ENCODE measurements around the gene TENM4.

Gene TENM4

DNA sequence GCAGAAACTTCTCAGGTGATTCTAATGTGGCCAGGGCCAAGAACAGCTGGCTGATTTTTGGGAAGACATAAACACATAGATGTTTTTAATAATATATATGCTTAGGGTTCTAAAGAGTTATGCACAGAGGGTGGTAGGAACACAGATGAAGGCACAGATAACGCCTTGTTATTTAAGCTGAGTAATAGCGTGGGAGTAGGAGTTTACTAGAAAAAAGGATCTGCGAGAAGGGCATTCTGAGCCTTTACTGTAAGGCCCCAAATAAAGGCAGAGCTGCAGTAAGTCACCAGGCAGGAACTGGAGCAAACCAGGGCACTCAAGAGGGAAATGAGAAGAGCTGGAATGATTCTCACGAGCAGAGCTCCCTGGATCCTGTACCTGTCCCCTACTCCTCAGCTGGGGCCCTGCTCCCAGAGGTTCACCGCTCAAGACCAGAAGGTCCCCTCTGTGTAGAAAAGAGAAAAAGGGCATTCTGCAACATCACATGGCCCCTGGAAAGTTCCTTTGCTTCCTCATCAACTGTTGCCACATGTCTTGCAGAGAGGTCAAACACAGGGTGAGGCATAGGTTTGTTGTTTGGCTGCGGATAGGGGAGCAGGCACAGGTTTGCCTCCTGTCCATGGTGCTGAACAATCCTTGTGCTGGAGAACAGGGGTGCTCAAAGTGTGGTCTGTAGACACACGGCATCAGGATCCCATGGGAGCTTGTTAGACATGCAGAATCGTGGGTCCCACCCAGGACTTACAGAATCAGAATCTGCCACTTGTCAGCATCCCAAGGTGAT lies 125.7 kb downstream of the TENM4 start:
- no peak overlapping the region for H3K4me3 ChIP-seq (ENCODE audit: low read depth in 1 of 2, low read length in 2 of 2)
- H3K9me3 ChIP-seq (ENCODE audit: control insufficient read depth in 1 of 2, low read length in 2 of 2), result no peaks in the 10 kb centered on the region
- H3K27me3 ChIP-seq (ENCODE audit: low read depth, low read length), result no peaks in the 10 kb centered on the region
- no peaks in the 10 kb centered on the region for H3K36me3 ChIP-seq (ENCODE audit: control insufficient read depth in 1 of 2, insufficient read depth in 2 of 2, low read length in 2 of 2)
- no peak overlapping the region for H3K27ac ChIP-seq (ENCODE audit: low read length)
- no peaks in the 10 kb centered on the region for H3K4me1 ChIP-seq (ENCODE audit: control insufficient read depth in 1 of 2, insufficient read depth in 2 of 2, low read length in 2 of 2)

DNA sequence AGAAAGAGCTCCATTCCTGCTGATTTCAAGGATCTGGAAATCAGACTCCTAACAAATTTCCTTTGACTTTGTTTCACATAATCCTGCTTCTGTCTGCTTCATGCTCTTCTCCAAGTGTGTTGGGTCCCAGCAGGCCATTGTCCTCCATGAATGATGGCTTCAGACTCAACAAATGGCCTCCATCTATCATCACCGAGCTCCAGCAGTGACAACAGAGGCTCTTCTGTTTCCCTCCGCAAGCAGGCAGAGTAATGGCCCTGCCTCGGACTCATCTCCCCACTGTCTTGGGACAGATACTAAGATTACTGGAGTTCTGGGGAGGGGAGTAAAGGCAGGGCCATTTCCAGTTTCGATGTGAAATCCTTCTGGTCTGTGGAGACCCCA lies 127.3 kb downstream of the TENM4 start:
- Histone ChIP-seq H3K4me3 (ENCODE audit: low read depth in 1 of 2, low read length in 2 of 2) (no peak overlapping the region), H3K9me3 (ENCODE audit: control insufficient read depth in 1 of 2, low read length in 2 of 2) (no peaks in the 10 kb centered on the region), H3K27ac (ENCODE audit: low read length) (no peak overlapping the region), H3K36me3 (ENCODE audit: control insufficient read depth in 1 of 2, insufficient read depth in 2 of 2, low read length in 2 of 2) (no peaks in the 10 kb centered on the region), H3K4me1 (ENCODE audit: control insufficient read depth in 1 of 2, insufficient read depth in 2 of 2, low read length in 2 of 2) (no peaks in the 10 kb centered on the region), H3K27me3 (ENCODE audit: low read depth, low read length) (no peaks in the 10 kb centered on the region)

- H3K27me3 ChIP-seq (ENCODE audit: low read depth, low read length), result no peaks in the 10 kb centered on the region
- no peak overlapping the region for H3K4me3 ChIP-seq (ENCODE audit: low read depth in 1 of 2, low read length in 2 of 2)
- H3K4me1 ChIP-seq (ENCODE audit: control insufficient read depth in 1 of 2, insufficient read depth in 2 of 2, low read length in 2 of 2), result no peaks in the 10 kb centered on the region
- no peaks in the 10 kb centered on the region for H3K9me3 ChIP-seq (ENCODE audit: control insufficient read depth in 1 of 2, low read length in 2 of 2)
- H3K27ac ChIP-seq (ENCODE audit: low read length), result no peak overlapping the region
- H3K36me3 ChIP-seq (ENCODE audit: control insufficient read depth in 1 of 2, insufficient read depth in 2 of 2, low read length in 2 of 2), result no peaks in the 10 kb centered on the region
Measured at GRCh38 chr11:79312617-79313529, 128.0 kb downstream of the TENM4 start.

GRCh38 chr11:79311461-79311860 lies 129.4 kb downstream of the TENM4 start:
- no peaks in the 10 kb centered on the region for H3K9me3 ChIP-seq (ENCODE audit: control insufficient read depth in 1 of 2, low read length in 2 of 2)
- H3K27me3 ChIP-seq (ENCODE audit: low read depth, low read length), result no peaks in the 10 kb centered on the region
- no peak overlapping the region for H3K4me3 ChIP-seq (ENCODE audit: low read depth in 1 of 2, low read length in 2 of 2)
- no peak overlapping the region for H3K27ac ChIP-seq (ENCODE audit: low read length)
- no peaks in the 10 kb centered on the region for H3K36me3 ChIP-seq (ENCODE audit: control insufficient read depth in 1 of 2, insufficient read depth in 2 of 2, low read length in 2 of 2)
- H3K4me1 ChIP-seq (ENCODE audit: control insufficient read depth in 1 of 2, insufficient read depth in 2 of 2, low read length in 2 of 2), result no peaks in the 10 kb centered on the region

- Histone ChIP-seq H3K36me3 (ENCODE audit: control insufficient read depth in 1 of 2, insufficient read depth in 2 of 2, low read length in 2 of 2) (no peaks in the 10 kb centered on the region), H3K4me1 (ENCODE audit: control insufficient read depth in 1 of 2, insufficient read depth in 2 of 2, low read length in 2 of 2) (no peaks in the 10 kb centered on the region), H3K27me3 (ENCODE audit: low read depth, low read length) (no peaks in the 10 kb centered on the region), H3K9me3 (ENCODE audit: control insufficient read depth in 1 of 2, low read length in 2 of 2) (no peaks in the 10 kb centered on the region), H3K27ac (ENCODE audit: low read length) (no peak overlapping the region), H3K4me3 (ENCODE audit: low read depth in 1 of 2, low read length in 2 of 2) (no peak overlapping the region)
Measured at GRCh38 chr11:79309407-79309806, 131.4 kb downstream of the TENM4 start.

- no peak overlapping the region for H3K27ac ChIP-seq (ENCODE audit: low read length)
- H3K27me3 ChIP-seq (ENCODE audit: low read depth, low read length), result no peaks in the 10 kb centered on the region
- H3K36me3 ChIP-seq (ENCODE audit: control insufficient read depth in 1 of 2, insufficient read depth in 2 of 2, low read length in 2 of 2), result no peaks in the 10 kb centered on the region
- H3K4me3 ChIP-seq (ENCODE audit: low read depth in 1 of 2, low read length in 2 of 2), result no peak overlapping the region
- H3K4me1 ChIP-seq (ENCODE audit: control insufficient read depth in 1 of 2, insufficient read depth in 2 of 2, low read length in 2 of 2), result no peaks in the 10 kb centered on the region
- no peaks in the 10 kb centered on the region for H3K9me3 ChIP-seq (ENCODE audit: control insufficient read depth in 1 of 2, low read length in 2 of 2)
Measured at GRCh38 chr11:79308429-79308828, 132.4 kb downstream of the TENM4 start.

DNA sequence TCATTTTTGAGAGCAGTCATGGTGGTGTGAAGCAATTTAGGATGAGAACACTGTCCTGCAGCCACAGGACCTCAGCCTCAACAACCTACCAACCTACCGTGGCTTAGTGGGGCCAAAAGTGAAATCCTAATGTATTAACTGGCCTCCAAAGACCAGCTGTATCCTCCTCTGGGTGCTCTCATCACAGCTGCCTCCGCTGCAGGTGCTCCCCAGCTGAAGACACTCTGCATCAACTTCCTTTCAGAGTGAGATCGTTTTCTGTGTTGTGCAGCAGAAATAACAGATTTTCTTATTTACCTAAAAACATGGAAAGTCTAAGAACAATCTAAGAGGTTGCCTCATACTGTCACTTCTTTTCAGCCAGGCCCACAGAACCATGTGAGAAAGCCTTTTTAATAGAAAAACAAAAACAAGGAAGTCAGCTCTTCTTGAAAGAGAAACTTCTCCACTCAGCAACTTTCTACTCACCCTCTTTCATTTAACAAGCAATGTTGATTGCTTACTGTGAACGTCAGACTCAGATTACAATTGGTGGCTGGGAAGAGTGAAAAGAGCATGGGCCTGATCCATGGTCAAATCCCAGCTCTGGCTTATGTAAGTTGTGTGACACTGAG lies 136.1 kb downstream of the TENM4 start:
- H3K27ac ChIP-seq (ENCODE audit: low read length), result no peak overlapping the region
- H3K9me3 ChIP-seq (ENCODE audit: control insufficient read depth in 1 of 2, low read length in 2 of 2), result no peaks in the 10 kb centered on the region
- H3K27me3 ChIP-seq (ENCODE audit: low read depth, low read length), result no peaks in the 10 kb centered on the region
- H3K4me3 ChIP-seq (ENCODE audit: low read depth in 1 of 2, low read length in 2 of 2), result no peak overlapping the region
- no peaks in the 10 kb centered on the region for H3K4me1 ChIP-seq (ENCODE audit: control insufficient read depth in 1 of 2, insufficient read depth in 2 of 2, low read length in 2 of 2)
- no peaks in the 10 kb centered on the region for H3K36me3 ChIP-seq (ENCODE audit: control insufficient read depth in 1 of 2, insufficient read depth in 2 of 2, low read length in 2 of 2)

- no peaks in the 10 kb centered on the region for H3K27me3 ChIP-seq (ENCODE audit: low read depth, low read length)
- no peaks in the 10 kb centered on the region for H3K4me1 ChIP-seq (ENCODE audit: control insufficient read depth in 1 of 2, insufficient read depth in 2 of 2, low read length in 2 of 2)
- no peak overlapping the region for H3K4me3 ChIP-seq (ENCODE audit: low read depth in 1 of 2, low read length in 2 of 2)
- H3K36me3 ChIP-seq (ENCODE audit: control insufficient read depth in 1 of 2, insufficient read depth in 2 of 2, low read length in 2 of 2), result no peaks in the 10 kb centered on the region
- H3K9me3 ChIP-seq (ENCODE audit: control insufficient read depth in 1 of 2, low read length in 2 of 2), result no peaks in the 10 kb centered on the region
- no peak overlapping the region for H3K27ac ChIP-seq (ENCODE audit: low read length)
Measured at GRCh38 chr11:79296141-79296540, 144.7 kb downstream of the TENM4 start.

GRCh38 chr11:79294845-79295731 lies 145.7 kb downstream of the TENM4 start:
- Histone ChIP-seq H3K4me1 (ENCODE audit: control insufficient read depth in 1 of 2, insufficient read depth in 2 of 2, low read length in 2 of 2) (no peaks in the 10 kb centered on the region), H3K4me3 (ENCODE audit: low read depth in 1 of 2, low read length in 2 of 2) (no peak overlapping the region), H3K36me3 (ENCODE audit: control insufficient read depth in 1 of 2, insufficient read depth in 2 of 2, low read length in 2 of 2) (no peaks in the 10 kb centered on the region), H3K27ac (ENCODE audit: low read length) (no peak overlapping the region), H3K9me3 (ENCODE audit: control insufficient read depth in 1 of 2, low read length in 2 of 2) (no peaks in the 10 kb centered on the region), H3K27me3 (ENCODE audit: low read depth, low read length) (no peaks in the 10 kb centered on the region)

GRCh38 chr11:79291948-79292347 lies 148.9 kb downstream of the TENM4 start:
- Histone ChIP-seq H3K9me3 (ENCODE audit: control insufficient read depth in 1 of 2, low read length in 2 of 2) (no peaks in the 10 kb centered on the region), H3K27me3 (ENCODE audit: low read depth, low read length) (no peaks in the 10 kb centered on the region), H3K4me3 (ENCODE audit: low read depth in 1 of 2, low read length in 2 of 2) (no peak overlapping the region), H3K4me1 (ENCODE audit: control insufficient read depth in 1 of 2, insufficient read depth in 2 of 2, low read length in 2 of 2) (no peaks in the 10 kb centered on the region), H3K27ac (ENCODE audit: low read length) (no peak overlapping the region), H3K36me3 (ENCODE audit: control insufficient read depth in 1 of 2, insufficient read depth in 2 of 2, low read length in 2 of 2) (no peaks in the 10 kb centered on the region)

All from muscle layer of duodenum (tissue), 2 donors.